Astrocyte (in vitro differentiated cells and primary cell): ENCODE data around the gene COL4A6. TPM values are rescaled to one million over a fixed set of nuclear protein-coding genes. Genes with fewer than 3 reads are reported as not detected.

Experiments
- DNase-seq: peaks from one replicate; pipeline ENCODE4 v3.0.0-alpha.2; 2010; ENCODE audit warnings: low read depth
- FAIRE-seq: peaks from 2 replicates; lab custom pipeline; 2011; peaks lifted over from hg19 to GRCh38; lab: Jason Lieb, UNC
- H2AFZ ChIP-seq: 2 replicates; pipeline ENCODE4 v1.6.0; 2012; ENCODE audit warnings: low read depth, low read length, inconsistent platforms
- H3K27ac ChIP-seq: 2 replicates; pipeline ENCODE4 v1.5.1; 2011; ENCODE audit warnings: low read depth, low read length, inconsistent platforms
- H3K27me3 ChIP-seq: 2 replicates; pipeline ENCODE4 v1.6.0; 2011; ENCODE audit warnings: low read length, inconsistent platforms; ENCODE audit not compliant: insufficient read depth
- H3K36me3 ChIP-seq: 2 replicates; pipeline ENCODE4 v1.5.1; 2011; ENCODE audit warnings: low read length, inconsistent platforms; ENCODE audit not compliant: insufficient read depth
- H3K4me1 ChIP-seq: 2 replicates; pipeline ENCODE4 v1.5.1; 2011; ENCODE audit warnings: low read length, inconsistent platforms; ENCODE audit not compliant: insufficient read depth
- H3K4me2 ChIP-seq: 2 replicates; pipeline ENCODE4 v1.6.0; 2012; ENCODE audit warnings: low read length, inconsistent platforms
- H3K4me3 ChIP-seq: 2 replicates; pipeline ENCODE4 v1.5.1; 2011; ENCODE audit warnings: low read depth, mild to moderate bottlenecking, low read length, inconsistent platforms; ENCODE audit not compliant: insufficient read depth
- H3K79me2 ChIP-seq: 2 replicates; pipeline ENCODE4 v1.6.0; 2012; ENCODE audit warnings: mild to moderate bottlenecking, low read length, inconsistent platforms; ENCODE audit not compliant: insufficient read depth
- H3K9ac ChIP-seq: 2 replicates; pipeline ENCODE4 v1.6.0; 2012; ENCODE audit warnings: mild to moderate bottlenecking, low read length, inconsistent platforms
- H3K9me3 ChIP-seq: 2 replicates; pipeline ENCODE4 v1.5.1; 2012; ENCODE audit warnings: low read depth, mild to moderate bottlenecking, low read length, inconsistent platforms; ENCODE audit not compliant: insufficient read depth
- H4K20me1 ChIP-seq: 2 replicates; pipeline ENCODE4 v1.6.0; 2012; ENCODE audit warnings: low read length, inconsistent platforms; ENCODE audit not compliant: insufficient read depth
- H3K27ac Mint-ChIP-seq: one replicate; pipeline ENCODE4 v1.8.0; 2021; ENCODE audit warnings: mild to moderate bottlenecking, mixed read lengths; ENCODE audit not compliant: unreplicated experiment
- H3K27me3 Mint-ChIP-seq: one replicate; pipeline ENCODE4 v1.8.0; 2021; ENCODE audit warnings: low read depth, mixed read lengths; ENCODE audit not compliant: unreplicated experiment
- H3K36me3 Mint-ChIP-seq: one replicate; pipeline ENCODE4 v1.8.0; 2021; ENCODE audit warnings: low read depth, mixed read lengths; ENCODE audit not compliant: unreplicated experiment
- H3K4me1 Mint-ChIP-seq: one replicate; pipeline ENCODE4 v1.8.0; 2021; ENCODE audit warnings: low read depth, mixed read lengths; ENCODE audit not compliant: unreplicated experiment
- H3K4me3 Mint-ChIP-seq: one replicate; pipeline ENCODE4 v1.8.0; 2021; ENCODE audit warnings: mild to moderate bottlenecking, moderate library complexity, mixed read lengths; ENCODE audit not compliant: unreplicated experiment
- H3K9me3 Mint-ChIP-seq: one replicate; pipeline ENCODE4 v1.8.0; 2021; ENCODE audit warnings: mild to moderate bottlenecking, mixed read lengths; ENCODE audit not compliant: unreplicated experiment
- EZH2 ChIP-seq: IDR thresholded peaks from 2 replicates; pipeline ENCODE4 v1.6.1; 2012; ENCODE audit warnings: mild to moderate bottlenecking, low read length, inconsistent platforms; ENCODE audit not compliant: insufficient read depth
- total RNA-seq: library from RNA; stranded (reverse); gene quantifications from 2 replicates; pipeline ENCODE4 v1.2.1, GENCODE V29; 2021
- TF ChIP-seq, protein P1 (sequence below): IDR thresholded peaks from 2 replicates; pipeline ENCODE4 v1.5.1; 2011; ENCODE audit warnings: low read depth, mild to moderate bottlenecking, inconsistent platforms, low read length, moderate library complexity; ENCODE audit not compliant: insufficient read depth

Gene COL4A6
- total RNA-seq, 1 donor from 2014 or later = 8.1 TPM

DNA sequence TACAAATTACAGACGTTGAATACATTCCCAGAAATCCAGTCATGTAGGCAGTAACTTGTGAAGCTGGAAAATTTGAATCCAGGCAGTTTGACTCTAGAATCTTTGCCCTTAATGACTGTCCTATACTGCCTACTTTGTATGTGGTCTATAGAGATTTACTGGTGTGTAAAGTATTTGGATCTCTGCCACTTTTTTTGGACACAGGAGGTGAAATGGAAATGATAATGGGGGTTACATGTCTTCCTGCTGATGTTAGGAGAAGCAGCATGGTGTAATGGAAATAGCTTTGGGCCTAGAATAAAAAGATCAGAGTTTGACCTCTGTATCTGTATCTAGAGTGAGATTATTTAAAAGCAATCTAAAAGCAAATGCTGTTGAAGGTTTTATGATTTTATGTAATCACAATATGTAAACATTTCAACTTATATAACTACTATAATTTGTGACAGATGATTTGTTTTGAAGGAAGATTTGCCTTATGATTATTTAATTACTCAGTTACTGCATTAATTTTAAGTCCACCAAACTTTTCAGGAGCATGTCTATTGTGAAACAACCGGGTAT lies 4.8 kb upstream of the COL4A6 start:
- no peak for DNase-seq
- H2AFZ ChIP-seq = no peak overlapping the region
- H3K27ac Mint-ChIP-seq = no peak overlapping the region
- H3K9me3 ChIP-seq = no peaks in the 10 kb centered on the region
- peaks cover 7% of the 10 kb centered on the region for H3K4me1 ChIP-seq
- H3K36me3 Mint-ChIP-seq = no peaks in the 10 kb centered on the region
- H3K27me3 ChIP-seq = no peaks in the 10 kb centered on the region
- no peaks in the 10 kb centered on the region for H3K36me3 ChIP-seq
- peaks cover 57% of the 10 kb centered on the region for H3K79me2 ChIP-seq
- peak overlapping the region; percentile 66 for H3K4me2 ChIP-seq
- no peak overlapping the region for H3K27ac ChIP-seq
- no peak for TF ChIP-seq EZH2
- TF ChIP-seq, protein P1, sequence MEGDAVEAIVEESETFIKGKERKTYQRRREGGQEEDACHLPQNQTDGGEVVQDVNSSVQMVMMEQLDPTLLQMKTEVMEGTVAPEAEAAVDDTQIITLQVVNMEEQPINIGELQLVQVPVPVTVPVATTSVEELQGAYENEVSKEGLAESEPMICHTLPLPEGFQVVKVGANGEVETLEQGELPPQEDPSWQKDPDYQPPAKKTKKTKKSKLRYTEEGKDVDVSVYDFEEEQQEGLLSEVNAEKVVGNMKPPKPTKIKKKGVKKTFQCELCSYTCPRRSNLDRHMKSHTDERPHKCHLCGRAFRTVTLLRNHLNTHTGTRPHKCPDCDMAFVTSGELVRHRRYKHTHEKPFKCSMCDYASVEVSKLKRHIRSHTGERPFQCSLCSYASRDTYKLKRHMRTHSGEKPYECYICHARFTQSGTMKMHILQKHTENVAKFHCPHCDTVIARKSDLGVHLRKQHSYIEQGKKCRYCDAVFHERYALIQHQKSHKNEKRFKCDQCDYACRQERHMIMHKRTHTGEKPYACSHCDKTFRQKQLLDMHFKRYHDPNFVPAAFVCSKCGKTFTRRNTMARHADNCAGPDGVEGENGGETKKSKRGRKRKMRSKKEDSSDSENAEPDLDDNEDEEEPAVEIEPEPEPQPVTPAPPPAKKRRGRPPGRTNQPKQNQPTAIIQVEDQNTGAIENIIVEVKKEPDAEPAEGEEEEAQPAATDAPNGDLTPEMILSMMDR = no peak
- H3K9me3 Mint-ChIP-seq = no peaks in the 10 kb centered on the region
- no peak overlapping the region for H3K4me3 ChIP-seq
- no peaks in the 10 kb centered on the region for H4K20me1 ChIP-seq
- H3K9ac ChIP-seq = no peak overlapping the region
- FAIRE-seq = peak; percentile 88
- H3K4me1 Mint-ChIP-seq = peaks cover 14% of the 10 kb centered on the region
- H3K4me3 Mint-ChIP-seq = peak overlapping the region; percentile 60
- H3K27me3 Mint-ChIP-seq = no peaks in the 10 kb centered on the region

DNA sequence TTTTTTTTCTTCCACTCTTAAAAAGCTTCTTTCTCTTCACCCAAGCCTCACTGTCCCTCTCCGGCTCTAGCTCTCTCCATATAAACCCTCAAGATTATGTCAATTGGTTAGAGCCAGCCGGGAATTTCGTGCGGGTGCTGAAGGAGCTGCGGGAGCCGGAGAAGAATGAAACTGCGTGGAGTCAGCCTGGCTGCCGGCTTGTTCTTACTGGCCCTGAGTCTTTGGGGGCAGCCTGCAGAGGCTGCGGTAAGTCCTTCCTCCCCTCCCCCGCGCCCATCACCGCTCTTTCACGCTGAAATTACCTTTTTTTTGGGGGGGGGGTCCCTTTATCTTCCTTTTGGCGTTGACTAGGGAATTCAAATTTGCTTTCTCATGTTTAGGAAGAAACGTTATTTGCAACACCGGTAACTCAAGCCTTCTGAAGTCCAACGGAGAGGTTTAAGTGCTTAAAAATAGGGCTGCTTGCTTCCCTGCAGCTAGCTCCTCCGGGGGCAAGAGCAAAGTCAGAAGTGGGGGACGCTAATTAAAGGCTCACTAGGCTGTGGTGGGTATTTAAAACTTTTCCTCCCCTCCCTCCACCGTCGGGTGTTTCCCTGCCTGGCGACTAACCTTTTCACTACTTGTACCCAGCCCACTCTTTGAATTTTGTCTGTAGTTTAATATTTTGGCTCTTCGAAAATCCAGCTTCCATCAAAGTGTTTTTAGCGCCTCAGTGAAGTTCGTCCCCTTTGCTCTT lies 1.9 kb upstream of the COL4A6 start:
- Histone ChIP-seq H3K4me1 (peaks cover 12% of the 10 kb centered on the region), H4K20me1 (no peaks in the 10 kb centered on the region), H3K9me3 (no peaks in the 10 kb centered on the region), H3K36me3 (no peaks in the 10 kb centered on the region), H3K79me2 (peaks cover 43% of the 10 kb centered on the region), H3K27ac (peak overlapping the region; percentile 73), H2AFZ (peak overlapping the region; percentile 80), H3K4me3 (peak overlapping the region; percentile 80), H3K9ac (peak overlapping the region; percentile 90), H3K27me3 (no peaks in the 10 kb centered on the region), H3K4me2 (peak overlapping the region; percentile 96)
- Mint-ChIP-seq H3K36me3 (no peaks in the 10 kb centered on the region), H3K4me3 (peak overlapping the region; percentile 97), H3K9me3 (no peaks in the 10 kb centered on the region), H3K27me3 (no peaks in the 10 kb centered on the region), H3K27ac (peak overlapping the region; percentile 90), H3K4me1 (peaks cover 8% of the 10 kb centered on the region)
- no peak for DNase-seq
- no peak for FAIRE-seq
- no peak for TF ChIP-seq EZH2
- TF ChIP-seq, protein P1 = no peak

DNA sequence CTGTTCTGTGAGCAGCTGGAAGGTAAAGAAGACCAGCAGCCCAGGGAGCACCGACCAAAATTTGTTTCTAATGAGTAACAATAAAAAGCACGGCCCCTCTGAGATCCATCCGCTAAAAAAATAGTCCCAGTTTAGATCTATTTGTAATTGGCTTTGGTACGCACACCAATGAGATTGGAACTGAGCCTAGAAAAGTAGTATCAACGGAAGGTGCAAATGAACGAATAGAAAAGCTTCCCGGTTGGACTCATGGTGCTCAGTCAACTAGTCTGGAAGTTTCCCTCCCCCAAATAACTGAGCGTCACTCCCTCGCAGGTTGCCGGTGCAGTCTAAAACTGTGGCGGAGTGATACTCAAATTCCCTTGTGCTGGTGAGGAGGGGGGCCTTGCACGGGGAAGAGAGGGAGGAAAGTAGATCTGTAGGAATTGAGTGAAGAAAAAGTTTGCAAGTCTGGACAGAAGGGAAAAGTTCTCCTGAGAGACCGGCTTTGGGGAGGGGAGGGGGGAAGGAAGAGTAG lies 1.3 kb upstream of the COL4A6 start, which contains the start of gene COL4A5:
Gene COL4A5, plus strand, starts transcription at position 413 of the 517 bp plus-strand sequence. CDS start 288 bp downstream, outside the sequence.
- TF ChIP-seq EZH2 = no peak
- TF ChIP-seq, protein P1 = no peak
- peak within 1 kb of the TSS; percentile 80 for H2AFZ ChIP-seq
- DNase-seq (peak; percentile 94), FAIRE-seq (no peak)
- H3K4me2 ChIP-seq = peak within 1 kb of the TSS; percentile 96
- H3K9ac ChIP-seq = peak within 1 kb of the TSS; percentile 90
- peak within 1 kb of the TSS; percentile 80 for H3K4me3 ChIP-seq
- peak within 1 kb of the TSS; percentile 97 for H3K4me3 Mint-ChIP-seq
- no peaks in the 10 kb centered on the region for H3K27me3 ChIP-seq
- no peaks in the 10 kb centered on the region for H4K20me1 ChIP-seq
- no peaks in the 10 kb centered on the region for H3K27me3 Mint-ChIP-seq
- H3K9me3 Mint-ChIP-seq = no peaks in the 10 kb centered on the region
- peaks cover 38% of the 10 kb centered on the region for H3K79me2 ChIP-seq
- peaks cover 12% of the 10 kb centered on the region for H3K4me1 ChIP-seq
- no peaks in the 10 kb centered on the region for H3K36me3 ChIP-seq
- no peaks in the 10 kb centered on the region for H3K9me3 ChIP-seq
- H3K27ac ChIP-seq = peak within 1 kb of the TSS; percentile 73
- no peaks in the 10 kb centered on the region for H3K36me3 Mint-ChIP-seq
- H3K27ac Mint-ChIP-seq = peak within 1 kb of the TSS; percentile 90
- H3K4me1 Mint-ChIP-seq = peaks cover 8% of the 10 kb centered on the region
